OCI-LY3 (cell line): ENCODE data around the gene CCNJL.

Experiments used
- H2AFZ ChIP-seq: fragments of 200-600, 300-600 bp; shearing (Covaris generic); 2 replicates; pipeline ENCODE4 v1.6.0; 2014; ENCODE audit warnings: antibody characterized with exemption, low read depth, low read length
- H3K27ac ChIP-seq: fragments of 200-600, 300-600 bp; sonication (generic); 2 replicates; pipeline ENCODE4 v1.5.1; 2014; ENCODE audit warnings: mild to moderate bottlenecking, low read length, moderate library complexity, mixed read lengths
- H3K27me3 ChIP-seq: fragments of 200-600, 300-600 bp; sonication (generic); 2 replicates; pipeline ENCODE4 v1.6.1; 2014; ENCODE audit warnings: low read depth, low read length, mixed read lengths
- H3K36me3 ChIP-seq: fragments of 200-600, 300-600 bp; sonication (generic); replicated peaks from 2 replicates; pipeline ENCODE3; 2014; ENCODE audit warnings: low read depth, low read length, mixed read lengths
- H3K4me1 ChIP-seq: fragments of 300-600, 200-600 bp; sonication (generic); 2 replicates; pipeline ENCODE4 v1.6.1; 2014; ENCODE audit warnings: low read length, mixed read lengths
- H3K4me2 ChIP-seq: fragments of 200-600, 300-600 bp; sonication (generic); 2 replicates; pipeline ENCODE4 v1.6.1; 2014; ENCODE audit warnings: low read length, mixed read lengths
- H3K4me3 ChIP-seq: fragments of 300-600, 200-600 bp; sonication (generic); 2 replicates; pipeline ENCODE4 v1.5.1; 2014; ENCODE audit warnings: antibody characterized with exemption, mild to moderate bottlenecking, low read length, moderate library complexity
- H3K79me2 ChIP-seq: fragments of 300-600, 200-600 bp; shearing (Covaris generic); 2 replicates; pipeline ENCODE4 v1.6.1; 2014; ENCODE audit warnings: mild to moderate bottlenecking, low read length, mixed read lengths
- H3K9ac ChIP-seq: fragments of 300-600, 200-600 bp; shearing (Covaris generic); 2 replicates; pipeline ENCODE4 v1.6.0; 2014; ENCODE audit warnings: mild to moderate bottlenecking, low read length, moderate library complexity
- H3K9me3 ChIP-seq: fragments of 200-600, 300-600 bp; shearing (Covaris generic); 2 replicates; pipeline ENCODE4 v1.6.1; 2014; ENCODE audit warnings: low read length, mixed read lengths; ENCODE audit not compliant: insufficient read depth
- H4K20me1 ChIP-seq: fragments of 200-600, 300-600 bp; sonication (generic); 2 replicates; pipeline ENCODE4 v1.6.1; 2016; ENCODE audit warnings: low read length, mixed read lengths; ENCODE audit not compliant: insufficient read depth
- CTCF ChIP-seq: fragments of 200-600, 300-600 bp; sonication (generic); IDR thresholded peaks from 2 replicates; pipeline ENCODE4 v1.5.1; 2014; ENCODE audit warnings: antibody characterized with exemption, low read length, low read depth
- EZH2phosphoT487 ChIP-seq: fragments of 200-600 bp; shearing (Covaris generic); IDR thresholded peaks from 2 replicates; pipeline ENCODE4 v1.6.1; 2018; ENCODE audit warnings: antibody characterized with exemption, mixed run types, low read depth

Gene CCNJL

GRCh38 chr5:160306696-160307095 is 5.7 kb downstream of the CCNJL start:
- TF ChIP-seq CTCF, result no peak
- TF ChIP-seq EZH2phosphoT487, result no peak
- Histone ChIP-seq H4K20me1 (no peaks in the 10 kb centered on the region), H3K9ac (no peak overlapping the region), H3K27ac (no peak overlapping the region), H3K4me3 (no peak overlapping the region), H3K9me3 (no peaks in the 10 kb centered on the region), H3K4me1 (no peaks in the 10 kb centered on the region), H3K4me2 (no peak overlapping the region), H3K79me2 (no peaks in the 10 kb centered on the region), H2AFZ (no peak overlapping the region), H3K36me3 (no peaks in the 10 kb centered on the region), H3K27me3 (0 out of 2 replicates have a peak, but pooled peaks cover 14% of the 10 kb centered on the region)

GRCh38 chr5:160305319-160305718 is 7.0 kb downstream of the CCNJL start:
- no peaks in the 10 kb centered on the region for H3K79me2 ChIP-seq
- no peak overlapping the region for H3K4me3 ChIP-seq
- H3K36me3 ChIP-seq, result no peaks in the 10 kb centered on the region
- no peaks in the 10 kb centered on the region for H3K9me3 ChIP-seq
- H3K27me3 ChIP-seq, result 0 out of 2 replicates have a peak, but pooled peaks cover 11% of the 10 kb centered on the region
- no peak overlapping the region for H3K4me2 ChIP-seq
- no peak overlapping the region for H3K27ac ChIP-seq
- TF ChIP-seq EZH2phosphoT487 (no peak), CTCF (no peak)
- H3K4me1 ChIP-seq, result no peaks in the 10 kb centered on the region
- H4K20me1 ChIP-seq, result no peaks in the 10 kb centered on the region
- no peak overlapping the region for H2AFZ ChIP-seq
- no peak overlapping the region for H3K9ac ChIP-seq

- Histone ChIP-seq H3K36me3 (no peaks in the 10 kb centered on the region), H3K79me2 (no peaks in the 10 kb centered on the region), H3K9me3 (no peaks in the 10 kb centered on the region)
These were observed 8.7 kb downstream of the CCNJL start for GRCh38 chr5:160303690-160304089.

GRCh38 chr5:160298189-160298588 is 14.2 kb downstream of the CCNJL start:
- Histone ChIP-seq H3K4me2 (no peak overlapping the region), H3K79me2 (no peaks in the 10 kb centered on the region), H3K27me3 (no peaks in the 10 kb centered on the region), H2AFZ (no peak overlapping the region), H3K9ac (no peak overlapping the region), H4K20me1 (no peaks in the 10 kb centered on the region), H3K9me3 (no peaks in the 10 kb centered on the region), H3K27ac (no peak overlapping the region), H3K4me1 (no peaks in the 10 kb centered on the region), H3K4me3 (no peak overlapping the region), H3K36me3 (no peaks in the 10 kb centered on the region)
- TF ChIP-seq EZH2phosphoT487 (no peak), CTCF (no peak)

More at GRCh38 chr5:160303690-160304089, 8.7 kb downstream of the CCNJL start:
- no peak overlapping the region for H2AFZ ChIP-seq
- 0 out of 2 replicates have a peak, but pooled peaks cover 3% of the 10 kb centered on the region for H3K27me3 ChIP-seq
- H3K27ac ChIP-seq, result no peak overlapping the region
- H4K20me1 ChIP-seq, result no peaks in the 10 kb centered on the region
- H3K4me3 ChIP-seq, result no peak overlapping the region
- no peak overlapping the region for H3K4me2 ChIP-seq
- H3K9ac ChIP-seq, result no peak overlapping the region
- H3K4me1 ChIP-seq, result no peaks in the 10 kb centered on the region
- TF ChIP-seq EZH2phosphoT487, result no peak
- TF ChIP-seq CTCF, result no peak
